HG02970 (cell line): ENCODE results near the gene MAGEA8.
"Not testable (repeated sequence)": the region's sequence is repeated elsewhere in the genome, so short reads cannot be mapped to it uniquely, and the experiment has no call there.

Experiments used
- ATAC-seq: cut with Tn5 transposase; IDR thresholded peaks from one replicate; pipeline ENCODE4 v1.9.1; 2021; ENCODE audit warnings: mild to moderate bottlenecking, moderate library complexity, moderate number of reproducible peaks; ENCODE audit not compliant: unreplicated experiment, low FRiP score

Gene MAGEA8, protein sequence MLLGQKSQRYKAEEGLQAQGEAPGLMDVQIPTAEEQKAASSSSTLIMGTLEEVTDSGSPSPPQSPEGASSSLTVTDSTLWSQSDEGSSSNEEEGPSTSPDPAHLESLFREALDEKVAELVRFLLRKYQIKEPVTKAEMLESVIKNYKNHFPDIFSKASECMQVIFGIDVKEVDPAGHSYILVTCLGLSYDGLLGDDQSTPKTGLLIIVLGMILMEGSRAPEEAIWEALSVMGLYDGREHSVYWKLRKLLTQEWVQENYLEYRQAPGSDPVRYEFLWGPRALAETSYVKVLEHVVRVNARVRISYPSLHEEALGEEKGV

DNA sequence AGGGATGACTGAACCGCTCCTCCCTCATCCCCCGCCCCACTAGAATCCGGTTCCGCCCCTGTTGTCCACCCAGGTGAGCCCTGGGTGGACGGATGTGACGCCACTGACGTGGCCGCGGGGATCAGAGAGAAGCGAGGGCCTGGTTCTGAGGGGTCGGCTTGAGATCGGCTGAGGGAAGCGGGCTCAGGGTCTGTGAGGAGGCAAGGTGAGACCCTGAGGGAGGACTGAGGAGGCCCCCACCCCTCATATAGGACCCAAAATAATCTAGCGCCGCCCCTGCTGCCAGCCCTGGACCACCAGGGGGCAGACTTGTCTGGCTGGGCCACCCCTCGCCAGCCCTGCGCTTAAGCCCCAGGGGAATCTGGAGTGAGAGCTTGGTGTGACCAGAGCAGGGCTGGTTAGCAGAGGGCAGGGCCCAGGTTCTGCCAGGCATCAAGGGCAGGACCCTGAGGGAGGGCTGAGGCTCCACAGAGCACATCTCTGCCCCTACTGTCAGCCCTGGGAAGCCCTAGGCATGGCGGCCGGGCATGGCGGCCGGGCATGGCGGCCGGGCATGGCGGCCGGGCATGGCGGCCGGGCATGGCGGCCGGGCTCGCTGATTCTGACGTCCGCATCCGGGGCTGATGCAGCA is at the start of gene MAGEA8:
MAGEA8 (plus strand) TSS at position 103 of the 631 bp plus-strand sequence. CDS start 3,090 bp downstream, outside the sequence.
- no peak for ATAC-seq

DNA sequence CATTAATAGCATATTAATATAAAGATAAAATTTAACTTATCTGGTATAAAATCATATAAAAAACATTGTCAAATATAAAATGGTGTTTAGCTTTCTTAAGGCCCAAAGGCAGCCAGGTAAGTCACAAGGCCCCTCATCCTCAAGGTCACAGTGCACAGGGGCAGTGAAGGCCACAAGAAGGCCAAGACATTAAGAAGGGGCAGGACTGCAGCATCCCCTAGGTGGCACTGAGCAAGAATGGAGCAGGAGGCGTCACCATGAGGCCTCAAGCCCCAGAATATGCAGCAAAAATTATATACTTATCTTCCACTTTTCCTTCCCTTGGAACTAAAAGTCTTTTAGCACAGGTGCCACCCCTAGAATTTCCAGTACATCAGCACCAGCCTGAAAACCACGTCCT is 49.5 kb upstream of the MAGEA8 start:
- no peak for ATAC-seq

DNA sequence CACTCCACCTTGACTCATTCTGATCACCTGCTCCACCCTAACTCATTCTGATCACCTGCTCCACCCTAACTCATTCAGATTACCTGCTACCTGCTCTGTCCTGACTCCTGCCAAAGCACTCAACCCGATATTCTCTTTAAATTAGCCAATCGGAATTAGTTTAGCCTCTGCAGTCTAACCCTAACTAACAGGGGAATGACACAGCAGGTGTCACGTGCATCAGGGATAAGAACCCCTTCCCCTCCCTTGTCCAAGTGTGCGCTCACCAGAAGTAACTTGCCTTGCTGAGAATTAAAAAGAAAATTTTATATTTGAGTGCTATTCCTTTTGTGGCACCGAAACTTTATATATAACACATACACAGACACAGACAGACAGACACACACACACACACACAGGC is 44.3 kb upstream of the MAGEA8 start:
- ATAC-seq, result not testable (repeated sequence)

DNA sequence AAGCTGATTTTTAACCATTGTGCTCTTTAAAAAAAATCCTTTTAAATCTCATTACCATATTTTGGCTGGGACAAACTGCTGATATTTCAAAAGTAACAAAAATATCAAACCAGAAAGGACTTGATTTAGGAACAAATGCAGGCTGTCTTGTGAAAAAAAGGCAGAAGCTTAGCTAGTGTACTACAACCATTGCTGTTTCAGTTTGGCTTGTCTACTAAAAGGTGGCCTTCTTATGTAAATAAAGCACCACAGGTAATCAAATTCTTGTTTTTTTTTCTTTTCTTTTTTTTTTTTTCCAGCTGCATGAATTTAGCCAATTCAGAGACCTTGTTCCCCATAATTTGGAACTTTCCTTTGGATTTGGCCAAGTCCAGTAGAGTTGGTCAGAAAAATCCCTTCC is 43.8 kb upstream of the MAGEA8 start:
- ATAC-seq, result no peak

DNA sequence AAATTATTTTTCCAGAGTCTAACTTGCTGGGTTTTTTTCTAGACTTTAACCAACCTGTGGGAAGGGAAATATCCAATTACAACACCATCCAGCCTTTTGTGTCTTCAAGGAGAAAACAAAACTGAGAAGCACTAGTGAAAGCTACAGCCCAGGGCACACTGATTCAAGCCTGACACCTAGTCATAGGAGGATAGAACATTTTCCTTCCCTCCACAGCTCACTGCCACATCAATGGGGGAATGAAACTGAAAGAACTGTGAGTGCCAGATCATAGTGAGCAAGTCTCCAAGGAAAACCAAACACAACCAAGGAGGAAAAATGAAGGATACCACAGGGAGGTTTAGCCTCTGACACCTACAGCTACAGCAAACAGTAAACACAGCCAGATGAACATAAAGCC is 43.3 kb upstream of the MAGEA8 start:
- no peak for ATAC-seq

DNA sequence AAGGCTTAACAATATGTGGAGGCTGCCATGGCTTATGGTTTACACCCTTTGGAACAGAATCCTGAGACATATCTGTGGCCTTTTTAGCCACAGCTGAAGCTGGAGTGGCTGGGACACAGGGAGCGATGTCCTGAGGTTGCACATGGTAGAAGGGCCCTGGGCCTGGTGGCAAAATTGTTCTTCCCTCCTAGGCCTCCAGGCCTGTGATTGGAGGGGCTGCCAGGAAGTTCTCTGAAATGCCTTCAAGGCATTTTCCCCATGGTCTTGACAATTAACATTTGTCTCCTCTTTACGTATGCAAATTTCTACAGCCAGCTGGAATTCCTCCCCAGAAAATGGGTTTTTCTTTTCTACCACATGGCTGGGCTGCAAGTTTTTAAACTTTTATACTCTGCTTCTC is 39.1 kb upstream of the MAGEA8 start:
- no peak for ATAC-seq

GRCh38 chrX:149845385-149845784 is 35.6 kb upstream of the MAGEA8 start:
- ATAC-seq, result no peak

GRCh38 chrX:149846789-149847188 is 34.2 kb upstream of the MAGEA8 start:
- no peak for ATAC-seq

DNA sequence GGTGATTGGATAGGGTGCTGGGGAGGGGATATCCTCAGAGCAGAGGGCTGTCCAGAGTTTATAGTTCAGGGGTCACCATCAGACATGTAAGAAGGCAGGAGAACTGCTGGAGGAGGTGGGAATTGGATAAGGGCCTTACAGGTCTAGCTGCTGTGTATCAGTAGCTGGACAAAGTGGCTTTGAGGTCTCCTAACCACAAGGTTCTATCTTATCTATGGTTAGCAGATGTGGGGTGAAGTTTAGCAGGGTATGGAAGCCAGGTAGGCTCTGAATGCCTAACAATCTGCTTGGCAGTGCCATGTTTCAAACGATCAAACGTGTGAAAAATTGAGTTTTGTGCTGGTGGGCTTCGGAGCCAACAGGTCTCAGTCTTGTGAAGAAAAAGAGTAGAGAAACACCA is 32.1 kb upstream of the MAGEA8 start:
- ATAC-seq, result no peak

- ATAC-seq, result no peak
Observed at GRCh38 chrX:149849787-149850186, 31.2 kb upstream of the MAGEA8 start.

DNA sequence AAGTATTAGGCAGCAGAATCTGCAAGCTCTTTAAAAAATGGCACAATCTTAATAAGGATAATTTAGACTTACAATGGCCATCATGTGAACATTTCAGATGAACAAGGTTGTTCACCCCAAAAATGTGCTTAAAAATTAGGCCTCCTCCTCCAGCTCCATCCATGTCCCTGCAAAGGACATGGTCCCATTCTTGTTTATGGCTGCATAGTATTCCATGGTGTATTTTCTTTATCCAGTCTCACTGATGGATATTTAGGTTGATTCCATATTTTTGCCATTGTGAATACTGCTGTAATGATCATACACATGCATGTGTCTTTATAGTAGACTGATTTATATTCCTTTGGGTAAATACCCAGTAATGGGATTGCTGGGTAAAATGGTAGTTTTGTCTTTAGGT is 29.1 kb upstream of the MAGEA8 start:
- no peak for ATAC-seq

DNA sequence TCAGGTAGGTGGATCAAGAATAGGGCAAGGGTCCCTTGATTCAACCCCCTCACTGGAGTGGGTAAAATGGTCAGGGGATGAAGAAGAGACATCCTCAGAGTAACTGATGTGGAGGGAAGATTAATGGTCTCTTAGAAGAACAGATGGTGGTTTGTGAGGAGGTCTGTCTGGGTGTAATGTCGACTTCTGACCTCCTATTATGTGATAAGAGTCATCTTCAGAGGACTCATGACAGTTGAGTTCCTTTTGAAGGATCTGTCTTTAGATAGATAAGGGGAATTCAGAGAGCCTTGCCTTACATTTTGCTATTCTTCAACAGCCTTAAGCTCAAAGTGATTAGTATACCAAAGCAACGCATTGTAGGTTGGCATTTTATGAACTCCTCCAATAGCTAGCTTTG is 27.1 kb upstream of the MAGEA8 start:
- no peak for ATAC-seq

- no peak for ATAC-seq
Observed at GRCh38 chrX:149858592-149858991, 22.4 kb upstream of the MAGEA8 start.

DNA sequence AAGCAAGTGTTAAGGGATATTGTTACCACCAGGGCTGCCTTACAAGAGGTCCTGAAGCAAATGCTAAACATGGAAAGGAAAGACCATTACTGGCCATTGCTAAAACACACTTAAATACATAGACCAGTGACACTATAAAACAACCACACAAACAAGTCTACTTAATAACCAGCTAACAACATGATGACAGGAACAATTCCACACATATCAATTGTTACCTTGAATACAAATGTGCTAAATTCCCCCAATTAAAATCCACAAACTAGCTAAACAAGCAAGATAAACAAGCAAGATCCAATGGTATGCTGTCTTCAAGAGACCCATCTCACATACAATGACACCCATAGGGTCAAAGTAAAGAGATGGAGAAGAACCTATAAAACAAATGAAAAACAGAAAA is 20.5 kb upstream of the MAGEA8 start:
- no peak for ATAC-seq

DNA sequence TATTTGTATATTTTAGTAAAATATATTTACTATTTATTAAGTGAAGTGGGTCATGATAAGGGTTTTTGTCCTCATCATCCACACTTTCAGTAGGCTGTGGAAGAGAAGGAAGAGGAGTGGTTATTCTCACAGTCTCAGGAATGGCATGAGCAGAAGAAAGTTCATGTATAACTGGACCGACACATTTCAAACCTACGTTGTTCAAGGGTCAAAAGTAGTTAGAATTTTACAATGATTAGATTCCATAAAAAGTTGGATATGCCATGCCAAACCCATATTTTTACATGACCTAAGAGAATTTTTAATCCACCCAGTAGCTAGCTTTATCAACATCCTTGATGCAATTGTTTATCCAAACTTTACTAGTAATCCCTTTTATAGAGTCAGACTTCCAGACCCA is 15.6 kb upstream of the MAGEA8 start:
- ATAC-seq, result no peak

DNA sequence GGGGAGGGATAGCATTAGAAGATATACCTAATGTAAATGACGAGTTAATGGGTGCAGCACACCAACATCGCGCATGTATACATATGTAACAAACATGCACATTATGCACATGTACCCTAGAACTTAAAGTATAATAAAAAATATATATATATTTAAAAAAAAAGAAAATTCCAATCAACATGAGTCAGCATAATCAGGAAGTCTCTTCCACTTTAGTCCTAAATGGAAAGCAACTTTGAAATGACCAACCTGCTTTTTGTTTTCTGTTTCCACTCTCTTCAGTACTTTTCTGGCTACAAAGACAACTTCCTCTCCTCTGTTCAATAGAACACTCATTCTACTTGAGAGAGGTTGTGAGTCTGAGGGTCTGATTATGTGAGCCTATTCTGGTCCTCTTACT is 13.5 kb upstream of the MAGEA8 start:
- no peak for ATAC-seq

DNA sequence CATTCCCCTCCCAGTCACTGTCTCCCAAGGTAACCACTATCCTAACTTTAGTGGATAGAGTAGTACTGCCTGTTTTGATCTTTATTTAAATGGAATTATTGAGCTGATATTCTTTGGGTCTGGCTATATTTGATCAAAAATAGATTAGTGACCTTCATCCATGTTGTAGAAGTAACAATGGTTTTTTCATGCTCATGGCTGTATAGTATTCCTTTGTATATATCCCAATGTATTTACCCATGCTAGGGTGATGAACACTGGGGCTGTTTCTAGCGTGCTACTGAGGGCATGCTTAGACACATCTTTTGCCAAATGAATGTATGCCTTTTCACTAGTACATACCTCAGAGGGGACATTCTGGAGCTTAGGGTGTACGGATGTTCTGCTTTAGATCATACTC is 10.1 kb upstream of the MAGEA8 start:
- no peak for ATAC-seq

DNA sequence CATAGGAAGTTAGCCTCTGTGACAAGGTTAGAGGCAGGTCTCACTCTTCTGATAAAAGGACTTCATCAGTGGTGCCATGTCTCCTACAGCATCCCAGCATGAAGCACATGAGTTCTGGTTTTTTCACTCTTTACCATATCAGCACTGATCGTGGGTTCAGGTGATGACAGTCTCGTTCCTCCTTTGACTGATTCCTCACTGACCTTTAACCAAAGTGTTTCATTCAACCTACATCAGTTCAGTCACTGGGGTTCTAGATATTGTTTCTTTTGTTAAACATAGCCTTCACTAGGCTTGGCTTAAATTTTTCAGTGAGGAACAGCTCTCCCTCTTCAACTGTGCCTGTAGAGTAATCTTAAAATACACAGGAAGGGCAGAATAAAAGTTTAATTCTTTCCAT is 9.6 kb upstream of the MAGEA8 start:
- ATAC-seq, result no peak

DNA sequence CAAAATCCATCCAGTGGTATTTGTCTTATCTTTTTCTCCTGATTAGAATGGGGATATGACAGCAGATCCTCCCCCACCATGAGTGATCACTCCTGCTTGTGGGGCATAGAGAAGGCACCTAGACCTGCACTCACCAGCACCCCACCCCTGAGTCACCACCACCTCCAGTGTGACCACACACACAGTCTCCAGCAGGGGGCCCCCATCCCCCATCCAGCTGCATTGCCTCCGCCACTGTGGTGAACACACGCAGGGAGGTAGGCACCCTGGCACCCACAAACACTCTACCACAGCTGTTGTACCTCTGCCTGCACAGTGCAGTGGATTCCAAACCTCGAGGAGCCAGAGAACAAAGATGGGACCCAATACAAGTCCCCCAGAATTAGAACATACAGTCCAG is 9.0 kb upstream of the MAGEA8 start:
- no peak for ATAC-seq

GRCh38 chrX:149877157-149877556 is 3.8 kb upstream of the MAGEA8 start:
- ATAC-seq, result no peak

DNA sequence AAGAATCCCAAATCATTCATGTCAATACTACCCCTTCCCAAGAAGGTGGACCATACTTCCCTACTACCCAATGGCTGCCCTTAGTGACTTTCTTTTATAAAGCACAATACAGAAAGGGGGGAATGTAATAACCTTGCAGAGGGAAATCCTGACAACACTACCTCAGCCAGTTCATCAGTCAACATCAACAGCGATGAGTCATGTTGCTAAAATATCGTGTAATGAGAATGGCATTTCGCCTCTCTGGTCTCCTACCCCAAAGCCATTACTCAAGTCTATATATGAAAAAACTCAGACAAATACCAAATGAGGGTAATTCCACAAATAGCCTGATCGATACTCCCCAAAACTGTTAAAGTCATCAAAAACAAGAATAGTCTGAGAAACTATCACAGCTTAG is 3.3 kb upstream of the MAGEA8 start:
- ATAC-seq, result no peak

DNA sequence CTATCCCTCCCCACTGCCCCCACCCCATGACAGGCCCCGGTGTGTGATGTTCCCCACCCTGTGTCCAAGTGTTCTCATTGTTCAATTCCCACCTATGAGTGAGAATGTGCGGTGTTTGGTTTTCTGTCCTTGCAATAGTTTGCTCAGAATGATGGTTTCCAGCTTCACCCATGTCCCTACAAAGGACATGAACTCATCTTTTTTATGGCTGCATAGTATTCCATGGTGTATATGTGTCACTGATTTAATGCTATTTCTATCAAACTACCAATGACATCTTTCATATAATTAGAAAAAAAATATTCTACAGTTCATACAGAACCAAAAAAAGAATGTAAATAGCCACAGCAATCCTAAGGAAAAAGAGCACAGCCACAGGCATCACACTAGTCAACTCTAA is 9.8 kb downstream of the MAGEA8 start:
- ATAC-seq, result not testable (repeated sequence)
